ENCODE measurements around the gene SNN. TPM values are rescaled to one million over a fixed set of nuclear protein-coding genes. Genes with fewer than 3 reads are reported as not detected.

Gene SNN
- total RNA-seq, 1 donor from 2014 or later, result 23.2 TPM

GRCh38 chr16:11727796-11728543 lies 59.7 kb downstream of the SNN start:
- no peak for DNase-seq (ENCODE audit: low read depth in 2 of 2)

Other genes with a start within 250 kb of the SNN start
- 0.87 and 1.8 TPM in 2 replicates for gene LITAF, start 81.5 kb upstream of the SNN start, total RNA-seq
- gene TXNDC11, start 74.4 kb downstream of the SNN start, total RNA-seq, result 23.8 and 32.7 TPM in 2 replicates
- 35.1 and 53.2 TPM in 2 replicates for gene ZC3H7A, start 128.8 kb downstream of the SNN start, total RNA-seq
- gene RSL1D1, start 183.1 kb downstream of the SNN start, total RNA-seq, result 23.4 and 29.2 TPM in 2 replicates
- 32.1 and 34.0 TPM in 2 replicates for gene GSPT1, start 247.5 kb downstream of the SNN start, total RNA-seq

Measured in lung microvascular endothelial cell (primary cell).